RKO (cell line): ENCODE data around the gene TTC12.
A peak's percentile ranks its signal among the peaks of the same experiment; 100 is the strongest.

Experiments
- DNase-seq: peaks from one replicate; pipeline ENCODE4 v3.0.0-alpha.2; 2016; ENCODE audit warnings: low spot score

The TTC12 gene

DNA sequence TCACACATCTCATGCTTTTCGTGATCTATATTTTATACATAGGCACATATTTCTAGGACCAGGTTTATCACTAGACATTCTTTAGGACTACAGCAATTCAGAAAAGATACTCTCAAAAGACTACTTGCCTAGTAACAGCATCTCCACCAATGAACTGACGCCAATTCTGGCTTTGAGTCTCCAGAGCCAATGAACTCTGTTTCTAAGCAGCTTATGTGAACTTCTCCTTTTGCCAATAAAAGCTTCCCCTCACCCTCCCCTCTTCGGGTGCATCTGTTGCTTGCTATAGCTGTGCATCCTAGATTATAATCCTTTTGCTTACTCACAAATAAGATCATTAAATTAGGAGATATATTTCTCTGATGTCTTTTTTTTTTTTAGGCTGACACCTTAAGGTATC lies 61.8 kb downstream of the TTC12 start:
- no peak for DNase-seq

DNA sequence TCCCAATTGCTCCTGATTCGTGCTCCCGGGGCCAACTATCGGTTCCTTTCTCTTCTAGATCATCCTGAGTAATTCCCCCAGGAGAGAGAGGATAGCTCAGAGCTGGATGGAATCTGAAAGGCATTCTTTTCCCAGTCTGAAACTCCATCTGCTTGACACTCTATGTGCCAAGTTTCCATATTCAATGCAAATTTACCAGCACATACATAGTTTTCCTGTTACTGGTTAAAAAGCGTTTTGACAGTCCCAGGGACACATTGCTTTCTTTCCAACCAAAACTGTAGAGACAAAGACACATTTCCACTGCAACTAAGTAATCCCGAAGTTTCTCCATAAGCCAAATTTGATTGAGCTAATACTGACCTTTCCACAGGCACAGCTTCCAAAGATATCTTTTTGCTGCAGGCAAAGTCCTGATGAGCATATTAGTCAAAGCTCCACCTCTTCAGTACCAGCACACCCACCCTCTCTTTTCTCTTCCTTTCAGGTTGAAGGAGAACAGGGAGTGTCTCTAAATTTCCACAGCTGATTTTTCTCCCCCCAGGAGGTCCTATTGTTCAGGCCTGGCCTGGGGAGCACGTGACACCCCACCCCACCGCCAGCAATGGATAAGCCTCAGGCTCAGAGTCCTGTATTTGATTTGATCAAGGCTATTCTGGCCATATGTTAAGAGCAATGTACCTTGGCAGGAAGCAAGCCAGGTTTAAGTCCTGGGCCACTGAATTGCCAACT lies 63.5 kb downstream of the TTC12 start:
- DNase-seq, result no peak

DNA sequence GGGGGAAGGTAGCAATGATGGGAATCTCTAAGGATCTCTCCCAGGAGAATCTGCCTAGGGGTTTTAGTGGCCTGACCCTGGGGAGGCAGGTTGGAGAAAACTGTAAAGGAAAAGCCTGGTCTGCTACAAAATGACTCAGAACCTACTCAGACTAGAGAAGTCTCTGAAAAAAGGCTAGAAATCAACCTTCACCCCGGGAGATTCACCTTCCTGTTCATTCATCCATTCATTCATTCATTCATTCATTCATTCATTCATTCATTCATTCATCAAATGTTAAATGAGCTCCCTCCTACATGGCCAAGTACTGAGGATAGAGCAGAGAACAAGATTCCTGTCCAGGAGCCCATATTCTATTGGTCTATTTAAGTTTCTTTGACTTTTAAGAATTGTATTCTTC lies 64.3 kb downstream of the TTC12 start:
- DNase-seq, result no peak

DNA sequence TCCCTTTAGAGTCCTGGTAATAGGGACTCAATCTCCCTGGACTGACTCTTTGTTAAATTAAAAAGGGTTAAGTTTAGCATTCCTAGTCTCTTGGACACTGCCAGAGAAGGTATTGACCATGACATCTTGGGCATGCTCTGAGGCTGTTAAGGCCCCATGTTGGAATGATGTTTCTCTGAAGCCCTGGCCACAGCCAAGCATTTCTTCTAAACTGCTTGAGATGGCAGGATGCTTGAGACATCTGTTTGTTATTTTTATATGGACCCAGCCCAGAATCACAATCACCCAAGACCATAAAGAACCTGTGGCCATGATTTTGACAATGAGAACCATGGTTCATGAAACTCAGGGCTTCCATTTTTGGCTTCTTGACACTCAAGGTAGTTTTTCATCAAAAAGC lies 67.7 kb downstream of the TTC12 start:
- no peak for DNase-seq

DNA sequence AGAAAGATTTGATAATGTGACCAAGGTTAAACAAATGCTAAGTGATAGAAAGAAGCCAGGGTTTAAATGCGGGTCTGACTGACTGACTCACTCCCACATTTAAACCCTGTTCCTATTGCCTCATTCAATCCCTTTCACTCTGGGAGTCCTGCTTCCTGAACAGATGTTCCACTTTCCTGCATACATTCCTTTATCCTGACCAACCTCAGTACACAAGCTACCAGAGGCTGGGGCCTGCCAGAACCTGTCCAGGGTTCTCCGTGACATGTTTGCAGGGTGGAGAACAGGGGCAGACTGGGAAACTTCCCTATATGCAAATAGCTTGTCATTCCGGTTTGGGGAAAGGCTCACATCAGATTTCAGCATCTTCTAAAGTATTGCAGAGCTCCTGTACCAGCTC lies 70.2 kb downstream of the TTC12 start:
- peak; percentile 31 for DNase-seq

DNA sequence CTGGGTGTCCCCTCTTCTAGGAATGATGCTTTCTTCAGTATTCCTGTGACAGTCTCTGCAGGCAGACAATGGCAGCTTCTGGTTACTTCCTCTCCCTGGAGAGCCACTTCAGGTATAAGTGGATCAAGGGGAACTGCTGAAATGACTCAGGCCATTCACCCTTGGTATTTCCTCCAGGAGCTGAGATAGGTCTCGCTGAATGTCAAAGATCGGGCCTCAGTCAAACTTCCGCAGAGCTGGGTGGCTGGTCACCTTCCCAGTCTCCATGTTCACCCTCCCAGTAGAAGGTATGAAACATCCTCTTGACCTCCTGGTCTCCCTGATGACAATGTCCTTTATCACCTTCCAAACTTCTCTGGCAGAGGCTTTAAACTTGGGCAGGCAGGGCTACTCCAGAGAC lies 71.4 kb downstream of the TTC12 start:
- no peak for DNase-seq

DNA sequence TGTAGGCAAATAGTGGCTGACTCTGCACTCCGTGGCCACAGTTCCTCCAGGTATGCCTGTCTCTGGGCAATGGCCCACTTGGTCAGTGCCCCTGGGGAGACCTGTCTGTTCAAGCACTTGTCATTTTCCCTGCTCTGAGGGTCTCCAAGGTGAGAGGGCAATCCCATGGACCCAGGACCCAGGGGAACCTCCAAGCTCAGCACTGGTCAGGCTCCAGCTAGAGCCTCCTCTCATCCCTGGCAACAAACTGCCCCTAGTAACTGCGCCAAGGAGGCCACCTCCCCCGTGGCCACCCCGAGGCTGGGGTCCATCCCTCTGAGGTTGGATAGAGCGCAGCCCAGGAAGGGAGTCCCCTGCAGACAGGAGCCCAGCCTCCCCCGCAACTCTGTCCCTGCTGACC lies 72.5 kb downstream of the TTC12 start:
- DNase-seq, result no peak

DNA sequence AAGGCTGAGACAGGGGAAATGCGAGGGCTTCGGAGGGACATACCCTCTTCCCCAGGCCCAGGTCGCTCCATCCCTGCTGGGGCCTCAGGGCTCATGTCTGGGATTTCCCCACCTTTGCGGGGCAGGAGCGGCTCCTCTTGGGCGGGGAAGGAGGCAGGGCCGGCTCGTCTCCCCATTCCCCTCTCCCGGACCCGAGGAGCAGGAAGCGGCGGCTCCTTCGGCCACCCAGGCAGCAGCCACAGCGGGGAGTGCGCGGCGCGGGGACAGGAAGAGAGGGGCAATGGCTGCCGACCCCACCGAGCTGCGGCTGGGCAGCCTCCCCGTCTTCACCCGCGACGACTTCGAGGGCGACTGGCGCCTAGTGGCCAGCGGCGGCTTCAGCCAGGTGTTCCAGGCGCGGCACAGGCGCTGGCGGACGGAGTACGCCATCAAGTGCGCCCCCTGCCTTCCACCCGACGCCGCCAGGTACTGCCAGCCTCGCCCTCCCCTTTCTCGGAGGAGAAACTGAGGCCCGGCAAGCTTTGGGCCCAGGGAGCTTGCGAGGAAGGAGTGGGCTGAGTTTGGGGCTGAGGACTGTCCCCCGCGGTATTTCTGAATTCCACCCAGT lies 73.3 kb downstream of the TTC12 start, which contains the start of gene ANKK1:
Gene ANKK1 (plus strand): TSS at position 175 of the 607 bp plus-strand sequence. CDS start 106 bp downstream, at position 281.
- no peak for DNase-seq

DNA sequence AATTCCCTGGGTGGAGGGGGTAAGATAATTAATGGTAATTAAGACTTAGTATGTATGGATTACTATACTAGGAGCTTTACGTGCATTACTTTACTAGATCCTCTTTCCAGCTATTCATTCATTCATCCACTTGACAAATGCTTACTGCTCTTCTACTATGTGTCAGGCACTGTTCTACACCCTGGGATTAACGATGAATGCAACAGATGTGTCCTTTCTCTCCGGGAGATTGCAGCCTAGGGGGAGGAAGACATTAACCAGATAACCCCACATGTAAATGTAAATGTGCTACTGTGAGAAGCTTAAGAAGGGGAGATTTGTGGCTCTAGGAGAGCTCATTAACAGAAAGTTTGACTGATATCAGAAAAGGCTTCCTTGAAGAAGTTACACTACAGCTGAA lies 74.9 kb downstream of the TTC12 start:
- DNase-seq, result no peak

DNA sequence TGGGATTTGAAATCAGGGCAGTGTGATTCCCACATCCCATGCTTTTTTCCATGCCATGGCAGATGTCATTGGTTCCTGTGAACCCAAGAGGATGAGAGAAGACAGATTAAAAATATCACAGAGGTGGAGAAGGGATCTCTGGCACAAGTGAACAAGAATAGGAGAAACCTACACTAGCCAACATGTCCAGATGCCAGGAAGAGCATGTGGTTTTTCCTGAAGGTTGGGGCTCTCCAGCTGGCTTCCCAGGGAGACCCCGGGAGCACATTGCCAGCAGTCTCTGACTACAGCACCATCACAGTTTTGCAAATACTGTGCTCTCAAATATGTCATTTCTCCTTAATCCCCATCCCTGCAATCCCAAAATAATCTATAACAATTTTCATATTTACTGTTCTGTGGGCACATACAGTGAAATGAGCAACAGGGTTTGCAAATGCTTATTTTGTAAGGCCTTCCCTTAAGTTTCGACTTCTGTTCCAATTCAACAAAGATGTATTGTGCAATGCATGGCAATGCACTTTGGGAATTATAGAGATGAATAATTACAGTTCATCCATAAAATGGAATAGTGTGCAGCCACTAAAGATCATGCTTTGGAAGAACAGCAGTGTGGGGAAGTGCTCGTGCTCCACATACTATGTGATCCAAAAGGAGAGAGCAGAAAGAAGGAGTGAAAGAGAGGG lies 78.0 kb downstream of the TTC12 start:
- DNase-seq, result no peak

DNA sequence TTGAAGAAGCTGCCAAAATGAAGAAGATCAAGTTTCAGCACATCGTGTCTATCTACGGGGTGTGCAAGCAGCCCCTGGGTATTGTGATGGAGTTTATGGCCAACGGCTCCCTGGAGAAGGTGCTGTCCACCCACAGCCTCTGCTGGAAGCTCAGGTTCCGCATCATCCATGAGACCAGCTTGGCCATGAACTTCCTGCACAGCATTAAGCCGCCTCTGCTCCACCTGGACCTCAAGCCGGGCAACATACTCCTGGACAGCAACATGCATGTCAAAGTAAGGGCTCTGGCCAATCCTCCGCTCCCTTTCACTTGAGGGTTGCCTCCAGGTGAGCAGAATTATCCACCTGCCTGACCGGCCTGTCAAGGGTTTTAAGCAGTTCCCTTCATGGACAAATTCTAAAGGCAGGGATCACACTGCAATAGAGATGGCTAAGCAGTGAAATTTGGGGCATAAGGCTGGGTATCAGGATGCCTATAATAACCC lies 79.2 kb downstream of the TTC12 start:
- DNase-seq, result no peak

DNA sequence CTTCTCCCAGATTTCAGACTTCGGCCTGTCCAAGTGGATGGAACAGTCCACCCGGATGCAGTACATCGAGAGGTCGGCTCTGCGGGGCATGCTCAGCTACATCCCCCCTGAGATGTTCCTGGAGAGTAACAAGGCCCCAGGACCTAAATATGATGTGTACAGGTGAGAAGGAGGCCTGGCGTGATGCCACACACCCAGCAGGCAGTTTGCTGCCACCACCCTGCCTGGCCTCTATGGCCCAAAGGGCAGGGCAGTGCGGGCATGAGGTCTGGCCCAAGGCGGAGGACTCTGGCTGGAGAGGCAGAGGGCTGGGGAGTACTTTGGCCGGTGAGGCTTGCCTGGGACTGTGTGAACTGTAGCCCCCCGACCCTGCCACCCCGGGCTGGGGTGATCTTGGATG lies 80.5 kb downstream of the TTC12 start:
- no peak for DNase-seq

DNA sequence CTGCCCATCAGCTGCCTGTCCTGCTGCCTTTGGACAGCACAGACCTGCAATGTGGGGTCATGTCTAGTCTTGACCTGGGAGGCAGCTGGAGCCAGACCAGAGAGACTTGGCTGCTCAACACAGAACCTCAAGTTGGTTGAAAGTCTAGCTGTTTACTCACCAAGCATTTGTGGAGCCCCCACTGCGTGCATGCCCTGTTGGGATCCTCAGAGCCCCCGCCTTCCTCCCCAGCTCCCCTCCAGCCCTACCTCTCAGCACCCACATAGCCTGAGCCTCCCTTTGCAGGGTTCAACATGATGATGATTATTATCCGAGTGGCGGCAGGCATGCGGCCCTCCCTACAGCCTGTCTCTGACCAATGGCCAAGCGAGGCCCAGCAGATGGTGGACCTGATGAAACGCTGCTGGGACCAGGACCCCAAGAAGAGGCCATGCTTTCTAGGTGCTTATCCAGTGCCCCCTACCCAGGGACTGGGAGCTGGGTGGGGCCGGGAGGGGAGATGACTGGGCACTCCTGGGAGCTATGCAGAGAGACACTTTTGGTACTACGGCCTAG lies 81.5 kb downstream of the TTC12 start:
- DNase-seq, result no peak

DNA sequence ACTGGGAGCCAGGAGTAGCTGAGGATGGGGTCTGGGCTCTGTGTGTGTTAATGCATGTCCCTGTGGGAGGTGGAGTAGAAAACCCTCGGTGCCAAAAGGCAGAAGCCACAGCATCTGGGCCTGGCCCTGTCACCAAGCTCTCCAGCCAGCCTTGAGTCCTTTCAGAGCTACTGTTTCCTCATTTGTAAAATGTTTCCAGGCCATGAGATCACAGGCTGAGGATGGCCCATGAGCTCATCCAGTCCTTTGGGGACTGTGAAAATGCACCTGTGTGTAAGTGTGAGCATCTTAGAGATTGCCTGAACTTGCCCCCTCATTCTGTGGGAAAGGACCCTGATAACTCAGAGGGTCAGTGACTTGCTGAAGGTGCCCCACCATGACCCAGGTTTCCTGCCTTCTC lies 82.3 kb downstream of the TTC12 start:
- no peak for DNase-seq

DNA sequence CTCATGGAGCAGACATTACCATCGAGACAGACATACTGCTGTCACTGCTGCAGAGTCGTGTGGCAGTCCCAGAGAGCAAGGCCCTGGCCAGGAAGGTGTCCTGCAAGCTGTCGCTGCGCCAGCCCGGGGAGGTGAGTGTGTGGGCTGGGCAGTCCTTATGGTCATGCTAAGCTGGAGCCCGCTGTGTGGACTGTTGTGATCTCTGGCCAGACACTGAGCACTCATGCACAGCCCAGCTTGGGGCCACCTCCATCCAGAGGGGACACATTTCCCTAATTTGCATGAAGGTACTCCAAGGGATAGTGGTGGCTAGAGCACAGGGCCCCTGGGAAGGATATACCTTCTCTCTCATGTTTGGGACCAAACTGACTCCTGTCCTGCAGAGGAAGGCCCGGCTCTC lies 82.8 kb downstream of the TTC12 start:
- DNase-seq, result no peak

DNA sequence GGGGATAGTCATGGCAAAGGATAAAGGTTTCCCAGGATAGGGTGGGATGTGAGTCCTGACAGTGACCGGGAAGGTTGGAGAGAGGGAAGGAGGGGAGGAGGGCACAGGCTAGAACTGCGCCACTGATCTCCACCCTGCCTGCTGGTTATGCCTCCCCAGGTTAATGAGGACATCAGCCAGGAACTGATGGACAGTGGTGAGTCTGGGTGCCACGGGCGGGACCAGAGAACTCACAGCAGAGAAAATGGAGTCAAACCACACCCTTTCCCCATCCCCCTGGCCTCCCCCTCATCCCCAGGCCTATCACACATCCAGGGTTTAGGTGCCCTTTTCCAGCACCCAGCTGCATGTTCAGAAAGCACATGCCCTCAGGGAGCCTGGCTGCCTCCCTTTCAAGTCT lies 83.4 kb downstream of the TTC12 start:
- no peak for DNase-seq

DNA sequence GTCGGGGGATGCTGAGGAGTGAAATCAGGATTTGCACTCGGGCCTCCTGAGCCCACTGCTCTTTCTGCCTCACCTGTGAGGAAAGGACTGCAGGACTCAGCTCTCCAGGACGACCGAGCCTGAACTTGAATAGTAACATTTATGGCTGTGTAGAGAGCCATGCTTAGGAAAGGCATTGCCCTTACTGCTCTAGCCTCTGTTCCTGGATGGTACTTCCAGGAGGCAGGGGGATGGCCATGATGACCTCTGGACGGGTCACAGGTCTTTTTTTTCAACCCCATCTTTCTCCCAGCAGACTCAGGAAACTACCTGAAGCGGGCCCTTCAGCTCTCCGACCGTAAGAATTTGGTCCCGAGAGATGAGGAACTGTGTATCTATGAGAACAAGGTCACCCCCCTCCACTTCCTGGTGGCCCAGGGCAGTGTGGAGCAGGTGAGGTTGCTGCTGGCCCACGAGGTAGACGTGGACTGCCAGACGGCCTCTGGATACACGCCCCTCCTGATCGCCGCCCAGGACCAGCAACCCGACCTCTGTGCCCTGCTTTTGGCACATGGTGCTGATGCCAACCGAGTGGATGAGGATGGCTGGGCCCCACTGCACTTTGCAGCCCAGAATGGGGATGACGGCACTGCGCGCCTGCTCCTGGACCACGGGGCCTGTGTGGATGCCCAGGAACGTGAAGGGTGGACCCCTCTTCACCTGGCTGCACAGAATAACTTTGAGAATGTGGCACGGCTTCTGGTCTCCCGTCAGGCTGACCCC lies 84.5 kb downstream of the TTC12 start:
- DNase-seq, result no peak

DNA sequence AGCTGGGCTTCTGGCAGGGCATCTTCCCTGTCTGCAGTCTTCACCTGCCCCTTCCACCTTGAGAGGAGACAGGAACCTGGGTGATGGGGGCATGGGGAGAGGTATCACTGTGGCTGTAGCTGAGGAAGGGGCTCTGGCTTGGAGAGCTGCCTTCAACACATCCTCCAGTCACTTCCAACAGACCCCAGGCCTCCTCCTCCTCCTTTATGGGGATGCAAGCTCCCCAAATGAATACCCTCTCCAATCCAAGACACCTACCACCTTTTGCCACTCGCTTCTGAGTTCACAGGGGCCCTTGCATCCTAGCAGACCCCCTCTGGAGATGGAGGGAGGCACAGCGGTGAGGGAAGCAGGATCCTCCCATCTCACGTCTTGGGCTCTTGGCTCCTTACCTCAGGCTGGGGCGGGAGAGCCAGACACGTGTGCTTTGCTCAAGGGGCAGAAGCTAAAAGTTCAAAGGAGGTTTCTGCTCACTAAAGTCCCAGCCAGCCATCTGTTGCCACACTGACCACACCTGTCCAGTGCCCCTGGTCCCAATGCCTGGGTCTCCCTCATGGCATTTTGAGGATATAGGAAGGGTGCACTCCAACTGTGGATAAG lies 86.3 kb downstream of the TTC12 start:
- DNase-seq, result no peak

DNA sequence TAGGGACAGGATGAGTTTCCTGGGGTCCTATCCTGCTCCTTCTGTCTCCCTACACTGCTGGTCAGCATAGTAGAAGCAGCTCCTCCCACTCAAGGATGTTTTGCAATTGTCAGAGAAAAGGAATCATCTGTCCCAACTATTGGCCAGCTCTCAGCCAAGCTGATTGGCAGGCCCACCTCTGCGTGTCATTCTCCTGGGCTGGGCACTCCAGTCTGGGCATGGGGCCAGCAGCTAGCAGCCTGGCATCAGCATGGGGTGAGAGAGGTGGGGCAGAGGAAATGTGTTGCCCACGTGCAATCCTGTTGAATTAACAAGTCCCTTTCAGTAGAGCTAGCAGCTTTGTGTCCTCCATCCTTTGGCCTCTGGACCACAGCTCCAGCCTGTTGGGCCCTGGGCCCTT lies 87.3 kb downstream of the TTC12 start:
- DNase-seq, result no peak

DNA sequence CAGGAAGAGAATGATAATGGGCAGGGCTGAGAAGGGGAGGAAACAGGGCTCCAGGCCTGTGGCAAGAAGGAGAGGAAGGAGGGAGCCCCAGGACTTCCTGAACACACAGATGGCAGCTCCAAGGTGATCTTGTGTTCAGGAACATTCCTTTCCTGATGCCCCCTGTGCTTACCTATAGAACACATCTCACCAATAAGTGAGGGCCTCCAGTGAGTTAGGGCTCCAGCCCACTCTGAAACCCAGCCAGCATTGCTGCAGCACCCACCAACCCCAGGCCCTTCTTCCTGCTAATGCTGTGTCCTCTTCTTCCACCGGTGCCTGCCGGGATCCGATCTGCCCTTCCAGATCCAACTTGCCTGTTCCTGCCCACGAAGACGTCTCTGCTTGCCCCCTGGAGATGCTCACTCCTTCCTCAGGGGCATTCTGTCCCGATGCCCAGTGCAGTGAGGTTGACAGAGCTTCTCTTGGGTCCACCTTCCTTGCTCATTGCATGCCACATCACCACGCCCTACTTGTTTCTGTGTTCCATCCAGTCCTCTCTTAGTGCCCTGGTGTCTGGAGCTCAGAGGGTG lies 90.6 kb downstream of the TTC12 start:
- DNase-seq, result no peak

DNA sequence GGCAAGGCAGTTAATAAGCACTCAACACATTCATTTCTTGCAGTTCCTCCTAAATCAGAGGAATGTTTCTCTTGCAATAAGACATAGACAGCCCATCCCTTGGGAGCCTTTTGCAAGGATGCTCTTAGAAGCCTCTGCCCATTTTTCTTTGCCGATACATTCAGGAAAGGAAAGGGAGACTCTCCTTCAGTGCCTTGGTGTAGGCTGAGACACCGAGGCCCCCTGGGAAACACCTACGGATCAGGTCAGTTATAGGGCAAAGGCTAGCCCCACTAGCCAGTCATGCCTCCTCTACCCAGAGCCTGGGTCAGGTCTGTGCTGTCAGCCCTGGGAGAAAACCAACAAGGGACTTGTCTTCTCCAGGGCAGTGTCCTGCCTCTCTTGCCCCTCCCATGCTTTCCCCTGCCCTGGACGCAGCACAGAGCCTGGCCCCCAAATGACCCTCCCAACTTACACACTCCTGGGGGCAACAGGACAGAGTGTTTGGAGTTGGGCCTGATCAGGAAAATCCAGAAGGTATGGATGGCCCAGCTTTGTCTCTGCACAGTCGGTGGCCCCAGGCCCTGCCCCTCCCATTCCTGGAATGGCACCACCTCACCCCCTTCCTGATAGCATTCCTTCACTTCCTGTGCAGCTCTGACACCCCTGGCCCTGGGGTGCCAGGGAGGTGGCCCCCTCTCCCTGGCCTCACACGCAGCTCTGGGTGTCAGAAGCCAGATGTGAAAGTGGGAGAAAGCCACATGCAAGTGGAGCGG lies 91.5 kb downstream of the TTC12 start:
- DNase-seq, result no peak
